GM21825 (cell line): ENCODE results near the gene FMN1.
"Not testable (repeated sequence)": the region's sequence is repeated elsewhere in the genome, so short reads cannot be mapped to it uniquely, and the experiment has no call there.

ENCODE experiments used
- ATAC-seq: cut with Tn5 transposase; IDR thresholded peaks from one replicate; pipeline ENCODE4 v1.9.1; 2021; ENCODE audit warnings: mild to moderate bottlenecking, moderate library complexity; ENCODE audit not compliant: unreplicated experiment

The FMN1 gene

DNA sequence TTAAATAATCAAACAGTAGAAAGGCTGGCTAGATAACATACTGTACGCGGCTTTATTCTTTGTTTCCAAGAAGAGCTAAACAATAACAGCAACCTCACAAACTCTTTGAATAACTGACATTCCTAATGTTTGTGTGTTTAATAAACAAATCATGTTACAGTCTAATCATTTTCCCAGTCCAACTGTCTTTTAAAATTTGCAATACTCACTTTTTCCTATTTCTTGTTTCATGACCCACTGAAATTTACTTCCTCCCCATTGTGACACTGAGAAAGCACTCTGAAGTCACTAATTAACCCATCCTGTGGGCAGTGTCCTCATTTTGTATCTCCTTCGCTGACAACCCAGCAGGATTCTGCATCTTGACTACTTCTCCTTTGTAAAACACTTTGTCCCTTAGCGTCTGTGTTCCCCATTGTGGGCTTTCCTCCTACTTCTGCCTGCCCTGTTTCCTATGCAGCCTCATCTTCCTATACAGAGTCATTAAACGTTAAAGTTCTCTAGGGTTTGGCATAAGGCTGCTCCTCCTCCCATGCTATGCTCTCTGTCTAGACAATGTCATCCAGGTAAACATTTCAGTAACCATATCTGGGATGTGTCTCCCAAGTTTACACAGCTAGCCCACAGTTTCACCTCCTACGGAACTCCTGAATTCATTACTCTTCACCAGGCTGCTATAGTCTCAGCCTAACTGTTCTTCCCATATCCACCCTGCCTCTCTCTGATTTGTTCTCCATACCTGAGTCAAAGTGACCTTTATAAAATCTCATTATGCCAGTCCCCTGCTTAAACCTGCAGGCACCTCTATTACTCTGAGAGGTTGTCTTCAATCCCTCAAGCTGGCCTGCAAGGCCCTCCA, 327.8 kb downstream of the FMN1 start:
- ATAC-seq = no peak

DNA sequence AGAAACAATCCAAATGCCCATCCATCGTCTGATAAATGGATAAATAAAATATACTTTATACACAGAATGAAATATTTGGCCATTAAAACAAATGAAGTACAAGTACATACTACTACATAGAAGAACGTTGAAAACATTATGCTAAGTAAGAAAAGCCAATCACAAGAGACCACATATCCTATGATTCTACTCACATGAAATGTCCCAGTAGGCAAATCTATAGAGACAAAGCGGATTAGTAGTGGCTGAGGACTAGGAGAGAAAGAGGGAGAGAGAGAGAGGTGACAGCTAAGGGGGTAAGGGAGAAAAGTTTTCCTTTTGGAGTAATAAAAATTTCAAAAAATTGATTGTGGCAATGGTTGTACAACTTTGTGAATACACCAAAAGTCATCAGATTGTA, 329.7 kb downstream of the FMN1 start:
- no peak for ATAC-seq

GRCh38 chr15:32864051-32864450, 330.5 kb downstream of the FMN1 start:
- no peak for ATAC-seq

DNA sequence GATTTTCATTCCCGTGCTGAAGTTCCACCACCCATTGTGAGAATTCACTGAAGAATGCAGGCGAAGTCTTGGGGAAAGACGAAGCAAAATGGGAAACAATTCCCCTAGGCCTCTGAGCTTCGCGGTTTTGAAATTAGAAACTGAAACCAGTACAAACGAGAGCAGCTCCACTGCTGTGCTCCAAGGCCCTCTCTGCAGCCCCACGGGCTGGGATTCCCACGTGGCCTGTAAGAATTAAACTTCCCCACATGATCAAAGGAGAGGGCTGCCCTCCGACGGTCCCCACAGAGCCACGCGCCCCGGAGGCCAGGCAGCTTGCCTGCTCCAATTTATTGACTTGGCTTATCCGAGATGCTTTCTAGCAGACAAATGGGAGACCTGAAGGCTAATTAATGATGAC, 332.8 kb downstream of the FMN1 start:
- ATAC-seq = no peak

DNA sequence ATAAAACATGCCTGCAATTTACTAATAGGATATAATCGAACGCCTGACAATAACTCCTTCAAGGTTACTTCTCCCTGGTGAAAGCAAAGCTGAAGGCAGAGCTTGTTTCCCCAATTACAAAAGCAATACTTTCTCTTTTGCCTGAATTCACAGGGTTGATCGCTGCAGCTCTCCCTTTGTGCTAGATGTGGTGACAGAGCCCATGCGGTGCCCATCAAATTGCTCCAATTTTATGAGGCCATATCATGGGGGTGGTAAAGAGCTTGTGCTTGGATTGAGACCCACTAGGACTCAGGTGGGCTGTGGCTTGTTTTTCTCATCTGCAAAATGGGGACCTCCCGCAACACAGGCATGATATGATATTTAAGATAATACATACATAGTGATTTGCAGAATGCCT, 333.3 kb downstream of the FMN1 start:
- ATAC-seq = no peak

- ATAC-seq = no peak
These were observed 334.5 kb downstream of the FMN1 start for GRCh38 chr15:32859996-32860395.

- no peak for ATAC-seq
These were observed 335.3 kb downstream of the FMN1 start for GRCh38 chr15:32859251-32859650.

- ATAC-seq = no peak
These were observed 336.8 kb downstream of the FMN1 start for GRCh38 chr15:32857732-32858131.

- no peak for ATAC-seq
These were observed 337.8 kb downstream of the FMN1 start for GRCh38 chr15:32856753-32857152.

GRCh38 chr15:32855942-32856341, 338.6 kb downstream of the FMN1 start:
- no peak for ATAC-seq

DNA sequence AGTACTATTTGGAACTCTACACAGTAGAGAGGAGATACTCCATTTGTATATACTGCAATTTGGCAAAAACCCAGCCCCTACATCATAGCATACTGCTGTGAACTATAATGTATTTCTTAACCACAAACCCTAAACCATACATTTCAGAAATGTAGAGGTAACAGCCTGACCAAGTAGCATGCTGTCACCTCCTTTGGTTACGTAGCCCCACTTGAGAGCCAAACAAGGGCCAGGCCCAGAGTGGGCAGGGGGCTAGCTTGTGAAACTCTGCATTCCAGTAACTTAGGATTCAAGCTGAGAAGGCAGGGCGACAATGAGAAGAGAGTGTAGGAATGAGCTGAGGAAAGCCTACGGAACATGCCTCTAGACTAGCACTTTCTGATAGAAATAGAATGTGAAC, 340.9 kb downstream of the FMN1 start:
- ATAC-seq = no peak

GRCh38 chr15:32852771-32853170, 341.7 kb downstream of the FMN1 start:
- no peak for ATAC-seq

DNA sequence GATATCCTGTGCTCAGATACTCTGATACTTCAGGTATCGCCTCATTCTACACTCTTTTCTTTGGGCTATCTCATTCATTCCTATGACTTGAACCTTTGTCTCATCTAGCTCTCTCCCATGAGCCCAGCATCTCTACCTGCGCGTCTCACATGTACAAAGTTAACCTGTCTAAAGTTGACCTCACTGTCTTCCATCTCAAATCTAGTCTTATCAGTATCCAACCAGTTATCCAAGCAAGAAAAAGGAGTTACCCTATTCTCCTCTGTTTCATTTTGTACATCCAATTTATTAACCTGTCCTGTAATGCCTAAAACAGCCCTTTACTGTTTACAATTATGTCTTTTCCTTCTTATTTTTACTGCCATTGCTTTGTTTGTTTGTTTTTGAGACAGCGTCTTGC, 342.5 kb downstream of the FMN1 start:
- ATAC-seq = no peak

DNA sequence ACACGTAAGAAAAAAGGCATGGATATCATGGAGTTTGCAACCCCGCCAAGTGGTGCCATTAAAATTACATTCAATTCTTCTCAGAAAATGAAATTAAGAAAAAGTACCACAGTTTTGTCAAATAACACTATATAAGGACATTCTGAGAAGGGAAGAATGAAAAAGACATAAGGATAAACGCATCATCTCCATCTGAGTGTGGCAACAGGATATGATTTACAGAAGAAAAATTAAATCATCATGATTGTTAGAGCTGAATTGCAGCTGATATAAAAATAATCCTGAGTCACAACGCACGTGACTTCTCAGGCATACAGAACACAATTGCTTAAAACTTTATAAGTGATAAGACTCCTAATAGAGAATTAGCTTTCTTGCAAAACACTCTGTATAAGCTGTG, 342.9 kb downstream of the FMN1 start:
- ATAC-seq = no peak

DNA sequence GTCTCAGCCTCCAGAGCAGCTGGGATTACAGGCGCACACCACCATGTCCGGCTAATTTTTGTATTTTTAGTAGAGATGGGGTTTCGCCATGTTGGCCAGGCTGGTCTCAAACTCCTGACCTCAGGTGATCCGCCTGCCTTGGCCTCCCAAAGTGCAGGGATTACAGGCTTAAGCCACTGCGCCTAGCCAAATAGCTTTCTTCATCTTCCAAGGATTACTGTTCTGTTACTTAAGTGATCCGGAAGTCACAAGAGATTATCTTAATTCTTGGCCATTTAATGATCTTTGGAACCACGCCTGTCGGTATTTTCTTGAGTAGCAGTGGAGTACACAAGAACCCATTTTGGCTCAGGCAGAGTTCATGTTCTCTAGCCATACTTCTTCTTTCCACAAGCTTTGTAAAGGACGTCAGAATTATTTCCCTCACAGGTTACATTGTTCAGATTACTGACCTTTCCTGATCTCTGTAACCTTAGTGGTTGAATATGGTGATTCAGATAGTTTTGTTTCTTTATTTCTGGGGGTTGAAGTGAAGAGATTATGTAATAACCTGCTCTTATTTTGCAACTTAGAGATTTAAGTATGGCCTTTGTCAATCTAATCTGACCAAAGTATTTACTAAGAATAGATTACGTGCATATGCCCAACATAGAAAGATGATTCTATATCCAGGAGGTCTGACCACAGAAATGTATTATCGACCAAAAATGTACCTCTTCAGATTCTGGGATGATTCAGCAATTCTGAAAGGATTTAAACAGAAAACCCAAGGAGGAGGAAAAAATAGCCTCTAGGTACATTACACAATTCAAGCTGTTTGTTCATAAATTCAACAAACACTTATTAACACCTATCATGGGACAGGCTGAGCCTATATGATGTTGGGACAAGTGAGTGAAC, 344.5 kb downstream of the FMN1 start:
- ATAC-seq = no peak

DNA sequence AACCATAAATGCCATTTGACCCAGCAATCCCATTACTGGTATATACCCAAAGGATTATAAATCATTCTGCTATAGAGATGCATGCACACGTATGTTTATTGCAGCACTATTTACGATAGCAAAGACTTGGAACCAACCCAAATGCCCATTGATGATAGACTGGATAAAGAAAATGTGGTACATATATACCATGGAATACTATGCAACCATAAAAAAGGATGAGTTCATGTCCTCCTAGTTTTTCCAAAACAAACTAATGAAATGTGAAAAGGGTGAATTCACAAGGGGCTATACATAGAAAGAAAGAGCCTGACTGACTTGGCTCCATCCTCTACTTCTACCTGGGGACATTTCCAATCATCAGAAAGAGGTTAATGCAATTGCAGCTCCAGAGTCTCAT, 347.8 kb downstream of the FMN1 start:
- ATAC-seq = not testable (repeated sequence)

- ATAC-seq = no peak
These were observed 350.3 kb downstream of the FMN1 start for GRCh38 chr15:32844118-32844711.

DNA sequence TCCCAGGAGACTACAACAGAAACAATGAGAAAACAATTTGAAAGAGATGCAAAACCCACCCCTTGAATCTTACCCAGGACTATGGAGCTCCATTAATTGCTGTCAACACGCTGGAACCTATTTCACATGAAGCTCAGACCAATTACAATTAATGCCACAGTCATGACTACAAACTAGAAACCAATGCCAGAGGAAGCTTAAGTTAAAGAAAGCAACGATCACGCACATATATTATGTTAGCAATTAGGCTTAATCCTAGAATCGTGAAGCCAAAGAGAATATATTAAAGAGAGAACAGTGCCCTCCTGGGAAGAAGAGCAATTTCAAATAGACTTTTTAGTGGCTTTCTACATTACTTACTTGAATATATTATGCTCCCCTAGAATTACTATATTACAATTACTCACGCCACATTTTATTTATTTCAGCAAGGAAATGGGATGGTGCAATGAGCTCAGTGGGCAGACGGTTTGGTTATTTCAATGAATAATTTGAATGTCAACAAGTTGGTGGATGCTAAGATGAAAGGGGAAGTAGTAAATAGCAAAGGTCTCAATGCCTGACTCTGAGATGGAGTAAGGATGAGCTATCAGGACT, 351.2 kb downstream of the FMN1 start:
- no peak for ATAC-seq

- no peak for ATAC-seq
These were observed 352.4 kb downstream of the FMN1 start for GRCh38 chr15:32842081-32842480.

DNA sequence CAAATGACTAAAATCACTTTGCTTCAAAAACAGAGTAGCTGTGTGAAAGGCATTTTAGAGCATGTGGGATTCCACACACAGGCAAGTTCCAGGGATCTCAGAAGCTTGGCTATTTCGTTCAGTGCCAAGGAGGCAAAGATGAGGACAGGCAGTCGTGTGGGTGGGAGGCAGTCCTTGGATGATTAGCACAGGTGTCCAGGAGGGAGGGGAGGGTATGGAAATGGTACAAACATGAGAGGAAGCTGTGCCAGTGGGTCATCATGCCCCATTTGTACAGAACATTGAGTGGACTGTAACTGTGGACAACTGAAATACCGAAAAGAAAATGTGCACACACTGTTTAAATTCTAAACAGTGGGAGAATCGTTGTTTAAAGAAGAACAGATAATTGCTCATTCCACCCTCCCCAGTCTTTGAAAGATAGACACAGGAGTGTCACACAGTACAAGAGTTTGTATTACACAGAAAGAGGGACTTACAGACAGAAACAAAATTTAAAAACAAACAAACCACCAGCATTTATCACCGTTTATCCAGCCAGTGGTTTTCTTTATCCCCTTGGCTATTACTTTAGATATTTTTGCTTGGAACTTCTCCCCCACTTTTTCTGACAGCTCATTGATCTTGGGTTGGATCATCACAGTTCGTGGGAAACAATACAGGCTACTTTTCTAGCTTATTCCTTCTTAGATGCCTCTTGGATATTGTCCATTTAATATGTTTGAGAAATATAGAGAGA, 353.8 kb downstream of the FMN1 start:
- ATAC-seq = no peak

GRCh38 chr15:32838820-32839219, 355.7 kb downstream of the FMN1 start:
- ATAC-seq = no peak
